Natural killer cell (primary cell): ENCODE measurements around the gene TCTN1. TPM values are rescaled to one million over a fixed set of nuclear protein-coding genes. Genes with fewer than 3 reads are reported as not detected.
A peak's percentile ranks its signal among the peaks of the same experiment; 100 is the strongest.
"Not testable (repeated sequence)": the region's sequence is repeated elsewhere in the genome, so short reads cannot be mapped to it uniquely, and the experiment has no call there.

Source experiments
- ATAC-seq, 3 donors: fragments of 150-1000 bp in 2 of 3; fragments of 200-7000 bp in 1 of 3; cut with Tn5 transposase; 1 replicate in 1 of 3; 2 replicates in 2 of 3; pipeline ENCODE4 v1.10.0; 2021; ENCODE audit warnings: mild to moderate bottlenecking in 2 of 3, moderate library complexity in 2 of 3
- DNase-seq, 2 donors: peaks; one replicate each; pipeline versions ENCODE4 v3.0.0 to v3.0.0-alpha.2; 2013 to 2021; ENCODE audit warnings: mixed read lengths in 1 of 2
- H3K27ac ChIP-seq: one replicate; pipeline ENCODE4 v1.5.1; 2013; ENCODE audit warnings: mild to moderate bottlenecking, low read length
- H3K27me3 ChIP-seq: one replicate; pipeline ENCODE4 v1.6.1; 2013; ENCODE audit warnings: low read length; ENCODE audit not compliant: control insufficient read depth, insufficient read depth
- H3K36me3 ChIP-seq: one replicate; pipeline ENCODE4 v1.6.1; 2013; ENCODE audit warnings: low read length; ENCODE audit not compliant: control insufficient read depth, insufficient read depth
- H3K4me1 ChIP-seq: one replicate; pipeline ENCODE4 v1.6.1; 2013; ENCODE audit warnings: low read length; ENCODE audit not compliant: control insufficient read depth, insufficient read depth
- H3K4me3 ChIP-seq: one replicate; pipeline ENCODE4 v1.5.1; 2013; ENCODE audit warnings: low read length
- H3K9me3 ChIP-seq: one replicate; pipeline ENCODE4 v1.6.1; 2013; ENCODE audit warnings: low read length; ENCODE audit not compliant: control insufficient read depth, insufficient read depth
- H3K27ac Mint-ChIP-seq, 2 donors: one replicate each; pipeline ENCODE4 v1.8.0; 2022; ENCODE audit warnings: mild to moderate bottlenecking in 2 of 2, mixed read lengths in 2 of 2, moderate library complexity in 1 of 2
- H3K27me3 Mint-ChIP-seq, 2 donors: one replicate each; pipeline ENCODE4 v1.8.0; 2022; ENCODE audit warnings: low read depth in 2 of 2, mixed read lengths in 2 of 2
- H3K36me3 Mint-ChIP-seq: one replicate; pipeline ENCODE4 v1.8.0; 2022; ENCODE audit warnings: mixed read lengths
- H3K4me1 Mint-ChIP-seq, 2 donors: one replicate each; pipeline ENCODE4 v1.8.0; 2022; ENCODE audit warnings: mixed read lengths in 2 of 2
- H3K4me3 Mint-ChIP-seq: one replicate; pipeline ENCODE4 v1.8.0; 2022; ENCODE audit warnings: mild to moderate bottlenecking, moderate library complexity, mixed read lengths
- H3K9me3 Mint-ChIP-seq, 2 donors: one replicate each; pipeline ENCODE4 v1.8.0; 2022; ENCODE audit warnings: mixed read lengths in 2 of 2
- WGBS: methylation state at CpG from one replicate; pipeline ENCODE4 v1.1.7; 2013; ENCODE audit warnings: missing lambda C conversion rate; ENCODE audit not compliant: insufficient coverage; 5-methylcytosine and 5-hydroxymethylcytosine counted together
- intact Hi-C: fragments of 100-400 bp; cut with micrococcal nuclease; formaldehyde crosslinking; loops from one replicate; pipeline ENCODE4 v1.14.2; 2022
- total RNA-seq, 4 donors: library from RNA; stranded (reverse); fragments of 120-200 nt in 1 of 4; gene quantifications; one replicate each; pipeline versions ENCODE4 v1.2.3 to v1.2.4, GENCODE V29; 2013 to 2022
- TF ChIP-seq, protein P1 (sequence below): fragments of 200-600 bp; IDR thresholded peaks from one replicate; pipeline ENCODE4 v1.8.0; 2022; ENCODE audit warnings: antibody characterized with exemption

Gene TCTN1
- total RNA-seq, 3 donors from 2014 or later (not counting 1 experiment from before 2014, with no cell fraction given), result 4.3 to 6.6 (median 5.2) TPM

- H3K4me1 Mint-ChIP-seq, result peaks cover 58 to 64% of the 10 kb centered on the region in 2 donors
- H3K27me3 Mint-ChIP-seq, result no peaks in the 10 kb centered on the region
- peaks cover 0 to 3% of the 10 kb centered on the region in 2 donors for H3K9me3 Mint-ChIP-seq
- intact Hi-C loops, result no loop called here
- H3K36me3 Mint-ChIP-seq, result peaks cover 7% of the 10 kb centered on the region
- Histone ChIP-seq H3K9me3 (peaks cover 5% of the 10 kb centered on the region), H3K4me1 (peaks cover 23% of the 10 kb centered on the region), H3K36me3 (no peaks in the 10 kb centered on the region), H3K27ac (no peak overlapping the region), H3K27me3 (no peaks in the 10 kb centered on the region), H3K4me3 (no peak overlapping the region)
- DNase-seq, result no peak
- H3K27ac Mint-ChIP-seq, result peak overlapping the region; percentile 1 to 34
- H3K4me3 Mint-ChIP-seq, result no peak overlapping the region
- TF ChIP-seq, protein P1, sequence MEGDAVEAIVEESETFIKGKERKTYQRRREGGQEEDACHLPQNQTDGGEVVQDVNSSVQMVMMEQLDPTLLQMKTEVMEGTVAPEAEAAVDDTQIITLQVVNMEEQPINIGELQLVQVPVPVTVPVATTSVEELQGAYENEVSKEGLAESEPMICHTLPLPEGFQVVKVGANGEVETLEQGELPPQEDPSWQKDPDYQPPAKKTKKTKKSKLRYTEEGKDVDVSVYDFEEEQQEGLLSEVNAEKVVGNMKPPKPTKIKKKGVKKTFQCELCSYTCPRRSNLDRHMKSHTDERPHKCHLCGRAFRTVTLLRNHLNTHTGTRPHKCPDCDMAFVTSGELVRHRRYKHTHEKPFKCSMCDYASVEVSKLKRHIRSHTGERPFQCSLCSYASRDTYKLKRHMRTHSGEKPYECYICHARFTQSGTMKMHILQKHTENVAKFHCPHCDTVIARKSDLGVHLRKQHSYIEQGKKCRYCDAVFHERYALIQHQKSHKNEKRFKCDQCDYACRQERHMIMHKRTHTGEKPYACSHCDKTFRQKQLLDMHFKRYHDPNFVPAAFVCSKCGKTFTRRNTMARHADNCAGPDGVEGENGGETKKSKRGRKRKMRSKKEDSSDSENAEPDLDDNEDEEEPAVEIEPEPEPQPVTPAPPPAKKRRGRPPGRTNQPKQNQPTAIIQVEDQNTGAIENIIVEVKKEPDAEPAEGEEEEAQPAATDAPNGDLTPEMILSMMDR, result no peak
- ATAC-seq, result no peak
- 96% methylated on average over 5 of the region's 5 CpGs for WGBS
Observed at GRCh38 chr12:110566993-110567392, 46.9 kb upstream of the TCTN1 start.

GRCh38 chr12:110568752-110569151, 45.2 kb upstream of the TCTN1 start:
- whole genome bisulfite sequencing, result over 99% methylated on average over 5 of the region's 6 CpGs
- ATAC-seq (no peak), DNase-seq (no peak)
- peaks cover 8% of the 10 kb centered on the region for H3K9me3 ChIP-seq
- H3K4me1 ChIP-seq, result peaks cover 8% of the 10 kb centered on the region
- H3K9me3 Mint-ChIP-seq, result peaks cover 0 to 3% of the 10 kb centered on the region in 2 donors
- no peak overlapping the region for H3K4me3 Mint-ChIP-seq
- H3K27me3 Mint-ChIP-seq, result no peaks in the 10 kb centered on the region
- no peaks in the 10 kb centered on the region for H3K27me3 ChIP-seq
- H3K36me3 ChIP-seq, result no peaks in the 10 kb centered on the region
- no peak overlapping the region for H3K4me3 ChIP-seq
- no peak overlapping the region for H3K27ac ChIP-seq
- no peak overlapping the region for H3K27ac Mint-ChIP-seq
- H3K4me1 Mint-ChIP-seq, result peaks cover 50 to 55% of the 10 kb centered on the region in 2 donors
- peaks cover 7% of the 10 kb centered on the region for H3K36me3 Mint-ChIP-seq
- intact Hi-C loops, result no loop called here
- TF ChIP-seq, protein P1, result no peak

GRCh38 chr12:110569838-110570237, 44.1 kb upstream of the TCTN1 start:
- no CpG with 5 or more reads among the region's 2 CpGs for WGBS

DNA sequence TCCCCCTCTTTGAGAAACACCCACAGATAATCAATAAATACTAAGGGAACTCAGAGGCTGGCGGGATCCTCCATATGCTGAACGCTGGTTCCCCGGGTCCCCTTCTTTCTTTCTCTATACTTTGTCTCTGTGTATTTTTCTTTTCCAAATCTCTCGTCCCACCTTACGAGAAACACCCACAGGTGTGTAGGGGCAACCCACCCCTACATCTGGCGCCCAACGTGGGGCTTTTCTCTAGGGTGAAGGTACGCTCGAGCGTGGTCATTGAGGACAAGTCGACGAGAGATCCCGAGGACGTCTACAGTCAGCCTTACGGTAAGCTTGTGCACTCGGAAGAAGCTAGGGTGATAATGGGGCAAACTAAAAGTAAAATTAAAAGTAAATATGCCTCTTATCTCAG, 43.1 kb upstream of the TCTN1 start:
- 100% methylated on average over 10 of the region's 16 CpGs for WGBS
- H3K9me3 ChIP-seq, H3K27ac Mint-ChIP-seq, H3K4me3 Mint-ChIP-seq, H3K9me3 Mint-ChIP-seq, intact Hi-C loops, H3K36me3 ChIP-seq, DNase-seq, H3K36me3 Mint-ChIP-seq, H3K27me3 ChIP-seq, H3K27me3 Mint-ChIP-seq, H3K4me3 ChIP-seq, H3K27ac ChIP-seq, ATAC-seq: not testable (repeated sequence)
- H3K4me1 ChIP-seq, result peaks cover 12% of the 10 kb centered on the region
- H3K4me1 Mint-ChIP-seq, result peaks cover 48 to 53% of the 10 kb centered on the region in 2 donors

More at GRCh38 chr12:110569838-110570237, 44.1 kb upstream of the TCTN1 start:
- ATAC-seq, H3K27me3 Mint-ChIP-seq, H3K36me3 ChIP-seq, H3K27me3 ChIP-seq, H3K4me3 ChIP-seq, H3K36me3 Mint-ChIP-seq, H3K9me3 ChIP-seq, H3K9me3 Mint-ChIP-seq, H3K27ac ChIP-seq, DNase-seq, intact Hi-C loops, H3K4me3 Mint-ChIP-seq: not testable (repeated sequence)
- H3K4me1 ChIP-seq, result peaks cover 10% of the 10 kb centered on the region
- Mint-ChIP-seq H3K4me1 (peaks cover 47 to 48% of the 10 kb centered on the region in 2 donors), H3K27ac (peak overlapping the region; percentile 40 to 48)
